Activated CD4-positive, alpha-beta memory T cell treated with anti-CD3 and anti-CD28 coated beads, Interleukin-2, amount 10 ng/mL, durations not matched to agents 7 days and 5 days (primary cell): ENCODE measurements around the gene RXRG. TPM values are rescaled to one million over a fixed set of nuclear protein-coding genes. Genes with fewer than 3 reads are reported as not detected.
A peak's percentile ranks its signal among the peaks of the same experiment; 100 is the strongest.

ENCODE experiments used
- CTCF ChIA-PET: fragments of 350-600 bp; sonication (Branson Sonifier 250); formaldehyde crosslinking; loops from one replicate; lab custom pipeline; 2021; ENCODE audit warnings: antibody characterized with exemption, inconsistent platforms; lab: Charles Lee
- POLR2A ChIA-PET: fragments of 350-600 bp; sonication (Branson Sonifier 250); formaldehyde crosslinking; loops from one replicate; lab custom pipeline; 2021; ENCODE audit warnings: antibody characterized with exemption; lab: Charles Lee
- DNase-seq: peaks from one replicate; pipeline ENCODE4 v3.0.0-alpha.2; 2020
- H3K27ac Mint-ChIP-seq: one replicate; pipeline ENCODE4 v1.8.0; 2021; ENCODE audit warnings: mild to moderate bottlenecking, mixed read lengths
- H3K27me3 Mint-ChIP-seq: one replicate; pipeline ENCODE4 v1.8.0; 2021; ENCODE audit warnings: mixed read lengths
- H3K36me3 Mint-ChIP-seq: one replicate; pipeline ENCODE4 v1.8.0; 2021; ENCODE audit warnings: low read depth, mixed read lengths
- H3K4me1 Mint-ChIP-seq: one replicate; pipeline ENCODE4 v1.8.0; 2021; ENCODE audit warnings: mixed read lengths
- H3K4me3 Mint-ChIP-seq: one replicate; pipeline ENCODE4 v1.8.0; 2021; ENCODE audit warnings: mild to moderate bottlenecking, mixed read lengths
- H3K9me3 Mint-ChIP-seq: one replicate; pipeline ENCODE4 v1.8.0; 2021; ENCODE audit warnings: mixed read lengths
- total RNA-seq, 2 experiments: library from RNA; stranded (reverse); gene quantifications; one replicate each; pipeline ENCODE4 v1.2.3, GENCODE V29; 2021

RXRG gene
- total RNA-seq, 2 experiments from 2014 or later = not detected

DNA sequence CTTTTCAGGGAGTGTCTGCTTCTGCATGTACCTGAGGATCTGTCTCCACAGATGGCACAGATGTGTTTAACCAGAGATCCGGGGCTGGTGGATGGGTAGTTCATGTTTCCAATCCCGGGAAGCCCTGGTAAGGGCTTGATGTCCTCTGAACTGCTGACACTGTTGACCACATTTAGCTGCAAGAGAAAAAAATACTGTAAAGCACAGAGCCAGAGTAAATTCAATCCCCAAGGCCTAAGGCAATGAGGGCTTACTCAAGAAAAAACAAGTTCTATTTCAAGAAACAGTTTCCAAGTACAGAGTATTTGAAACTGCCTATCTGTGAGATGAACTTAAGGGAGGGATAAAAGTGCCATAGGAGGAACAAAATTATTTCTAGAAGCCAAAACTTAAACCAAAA is 25.1 kb downstream of the RXRG start:
- no peaks in the 10 kb centered on the region for H3K36me3 Mint-ChIP-seq
- H3K27me3 Mint-ChIP-seq = peaks cover 26% of the 10 kb centered on the region
- H3K9me3 Mint-ChIP-seq = no peaks in the 10 kb centered on the region
- DNase-seq = no peak
- no peak overlapping the region for H3K4me3 Mint-ChIP-seq
- POLR2A ChIA-PET = no interaction called here
- CTCF ChIA-PET = no interaction called here
- peaks cover 12% of the 10 kb centered on the region for H3K4me1 Mint-ChIP-seq
- H3K27ac Mint-ChIP-seq = no peak overlapping the region

GRCh38 chr1:165418195-165418594 is 26.7 kb downstream of the RXRG start:
- Mint-ChIP-seq H3K27me3 (peaks cover 38% of the 10 kb centered on the region), H3K27ac (no peak overlapping the region), H3K4me1 (no peaks in the 10 kb centered on the region), H3K9me3 (no peaks in the 10 kb centered on the region), H3K36me3 (no peaks in the 10 kb centered on the region), H3K4me3 (no peak overlapping the region)
- ChIA-PET POLR2A (no interaction called here), CTCF (no interaction called here)
- no peak for DNase-seq

GRCh38 chr1:165416876-165417275 is 28.1 kb downstream of the RXRG start:
- H3K36me3 Mint-ChIP-seq = no peaks in the 10 kb centered on the region
- CTCF ChIA-PET = no interaction called here
- POLR2A ChIA-PET = no interaction called here
- no peak for DNase-seq
- no peaks in the 10 kb centered on the region for H3K4me1 Mint-ChIP-seq
- H3K27me3 Mint-ChIP-seq = peaks cover 38% of the 10 kb centered on the region
- no peak overlapping the region for H3K27ac Mint-ChIP-seq
- H3K4me3 Mint-ChIP-seq = no peak overlapping the region
- no peaks in the 10 kb centered on the region for H3K9me3 Mint-ChIP-seq

GRCh38 chr1:165415068-165415467 is 29.9 kb downstream of the RXRG start:
- no peak overlapping the region for H3K4me3 Mint-ChIP-seq
- H3K36me3 Mint-ChIP-seq = no peaks in the 10 kb centered on the region
- CTCF ChIA-PET = interaction anchor here (1.0 kb wide), 1 partner anchor 48 kb away, joined by 3 read pairs; no protein-coding TSS in a partner anchor
- POLR2A ChIA-PET = no interaction called here
- H3K27me3 Mint-ChIP-seq = peaks cover 36% of the 10 kb centered on the region
- H3K27ac Mint-ChIP-seq = no peak overlapping the region
- no peaks in the 10 kb centered on the region for H3K9me3 Mint-ChIP-seq
- H3K4me1 Mint-ChIP-seq = no peaks in the 10 kb centered on the region
- DNase-seq = no peak

- POLR2A ChIA-PET = no interaction called here
- no peak overlapping the region for H3K4me3 Mint-ChIP-seq
- CTCF ChIA-PET = interaction anchor here (1.0 kb wide), 1 partner anchor 47 kb away, joined by 3 read pairs; no protein-coding TSS in a partner anchor
- no peak overlapping the region for H3K27ac Mint-ChIP-seq
- no peaks in the 10 kb centered on the region for H3K36me3 Mint-ChIP-seq
- H3K27me3 Mint-ChIP-seq = peaks cover 40% of the 10 kb centered on the region
- H3K9me3 Mint-ChIP-seq = no peaks in the 10 kb centered on the region
- no peak for DNase-seq
- no peaks in the 10 kb centered on the region for H3K4me1 Mint-ChIP-seq
Measured at GRCh38 chr1:165414620-165415019, 30.3 kb downstream of the RXRG start.

- ChIA-PET CTCF (interaction anchor here (1.0 kb wide), 1 partner anchor 19 kb away, joined by 3 read pairs; no protein-coding TSS in a partner anchor), POLR2A (no interaction called here)
- Mint-ChIP-seq H3K4me3 (no peak overlapping the region), H3K27ac (no peak overlapping the region), H3K27me3 (peaks cover 43% of the 10 kb centered on the region), H3K36me3 (no peaks in the 10 kb centered on the region), H3K4me1 (no peaks in the 10 kb centered on the region), H3K9me3 (no peaks in the 10 kb centered on the region)
- DNase-seq = no peak
Measured at GRCh38 chr1:165411396-165411795, 33.5 kb downstream of the RXRG start.

GRCh38 chr1:165409657-165410358 is 35.1 kb downstream of the RXRG start:
- H3K4me1 Mint-ChIP-seq = no peaks in the 10 kb centered on the region
- no peak overlapping the region for H3K4me3 Mint-ChIP-seq
- ChIA-PET CTCF (interaction anchor here (0.9 to 1.0 kb wide), 3 partner anchors 16 to 188 kb away, joined by 3 to 4 read pairs (median 3); no protein-coding TSS in a partner anchor), POLR2A (no interaction called here)
- no peaks in the 10 kb centered on the region for H3K9me3 Mint-ChIP-seq
- DNase-seq = no peak
- H3K27ac Mint-ChIP-seq = no peak overlapping the region
- no peaks in the 10 kb centered on the region for H3K36me3 Mint-ChIP-seq
- H3K27me3 Mint-ChIP-seq = peaks cover 31% of the 10 kb centered on the region

DNA sequence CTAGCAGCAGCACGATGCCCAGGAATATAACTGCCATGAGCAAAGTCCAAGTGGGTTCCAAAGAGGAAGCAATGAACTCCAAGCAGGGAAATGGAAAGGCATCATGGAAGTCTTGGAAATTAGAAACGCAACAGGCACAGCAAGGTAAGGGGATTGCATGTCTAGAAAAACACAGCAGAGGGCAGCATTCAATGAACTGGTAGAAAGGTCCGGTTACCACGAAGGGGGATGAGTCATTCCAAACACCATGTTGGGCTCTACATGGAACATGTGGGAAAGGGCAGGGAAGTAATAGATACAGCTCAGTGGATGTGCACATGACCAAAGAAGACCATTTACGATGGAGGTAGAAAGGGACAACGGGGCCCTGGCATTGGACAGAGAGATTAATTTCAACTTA is 36.4 kb downstream of the RXRG start:
- Mint-ChIP-seq H3K4me3 (no peak overlapping the region), H3K9me3 (no peaks in the 10 kb centered on the region), H3K27ac (no peak overlapping the region), H3K36me3 (no peaks in the 10 kb centered on the region), H3K27me3 (peaks cover 27% of the 10 kb centered on the region), H3K4me1 (no peaks in the 10 kb centered on the region)
- ChIA-PET POLR2A (no interaction called here), CTCF (interaction anchor here (1.2 to 2.6 kb wide), 3 partner anchors 39 to 184 kb away, joined by 3 to 16 read pairs (median 3); no protein-coding TSS in a partner anchor)
- DNase-seq = no peak

GRCh38 chr1:165407398-165407797 is 37.5 kb downstream of the RXRG start:
- H3K9me3 Mint-ChIP-seq = no peaks in the 10 kb centered on the region
- H3K27ac Mint-ChIP-seq = no peak overlapping the region
- DNase-seq = no peak
- peaks cover 27% of the 10 kb centered on the region for H3K27me3 Mint-ChIP-seq
- POLR2A ChIA-PET = no interaction called here
- H3K4me3 Mint-ChIP-seq = no peak overlapping the region
- CTCF ChIA-PET = interaction anchor here (1.2 to 5.4 kb wide), 3 partner anchors 14 to 186 kb away, joined by 3 to 29 read pairs (median 16); no protein-coding TSS in a partner anchor
- no peaks in the 10 kb centered on the region for H3K4me1 Mint-ChIP-seq
- H3K36me3 Mint-ChIP-seq = no peaks in the 10 kb centered on the region

- POLR2A ChIA-PET = interaction anchor here (0.6 kb wide), 1 partner anchor 170 kb away, joined by 3 read pairs; no protein-coding TSS in a partner anchor
- Mint-ChIP-seq H3K27me3 (peaks cover 40% of the 10 kb centered on the region), H3K4me1 (no peaks in the 10 kb centered on the region), H3K36me3 (no peaks in the 10 kb centered on the region), H3K9me3 (no peaks in the 10 kb centered on the region), H3K4me3 (no peak overlapping the region), H3K27ac (no peak overlapping the region)
- CTCF ChIA-PET = interaction anchor here (0.8 to 5.4 kb wide), 4 partner anchors 9 to 188 kb away, joined by 3 to 29 read pairs (median 14); no protein-coding TSS in a partner anchor
- DNase-seq = peak; percentile 51
Measured at GRCh38 chr1:165403835-165404482, 41.0 kb downstream of the RXRG start.

DNA sequence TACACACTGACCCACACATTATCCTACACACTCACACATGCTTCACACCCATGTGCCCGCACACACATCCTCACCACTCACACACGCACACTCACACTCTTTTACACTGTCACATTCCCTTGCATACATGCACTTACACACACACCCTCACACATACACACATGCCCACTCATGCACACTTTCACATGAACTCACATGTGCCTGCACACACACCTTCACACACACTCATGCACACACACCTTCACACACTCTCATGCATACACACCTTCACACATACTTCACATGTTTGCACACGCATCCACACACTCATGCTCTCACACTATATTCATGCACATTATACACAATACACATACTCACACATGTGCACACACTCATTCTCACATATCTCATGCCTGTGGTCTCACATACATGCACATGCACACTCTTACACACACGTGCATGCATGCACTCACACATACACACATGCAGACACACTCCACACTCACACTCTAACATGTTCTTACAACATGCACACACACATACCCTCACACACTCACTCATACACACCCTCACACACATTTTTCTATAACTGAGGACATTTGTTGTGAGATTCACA is 42.3 kb downstream of the RXRG start:
- Mint-ChIP-seq H3K4me1 (peaks cover 8% of the 10 kb centered on the region), H3K36me3 (no peaks in the 10 kb centered on the region), H3K9me3 (no peaks in the 10 kb centered on the region), H3K27me3 (peaks cover 42% of the 10 kb centered on the region), H3K4me3 (no peak overlapping the region), H3K27ac (no peak overlapping the region)
- no peak for DNase-seq
- ChIA-PET CTCF (interaction anchor here (3.8 to 5.4 kb wide), 2 partner anchors 10 to 189 kb away, joined by 25 to 29 read pairs; no protein-coding TSS in a partner anchor), POLR2A (no interaction called here)

GRCh38 chr1:165397944-165398343 is 47.0 kb downstream of the RXRG start:
- POLR2A ChIA-PET = no interaction called here
- CTCF ChIA-PET = interaction anchor here (0.9 to 1.5 kb wide), 3 partner anchors 29 to 194 kb away, joined by 3 to 6 read pairs (median 3); no protein-coding TSS in a partner anchor
- H3K36me3 Mint-ChIP-seq = peaks cover 2% of the 10 kb centered on the region
- DNase-seq = peak; percentile 49
- H3K27me3 Mint-ChIP-seq = peaks cover 65% of the 10 kb centered on the region
- H3K9me3 Mint-ChIP-seq = no peaks in the 10 kb centered on the region
- H3K27ac Mint-ChIP-seq = no peak overlapping the region
- no peak overlapping the region for H3K4me3 Mint-ChIP-seq
- H3K4me1 Mint-ChIP-seq = peaks cover 18% of the 10 kb centered on the region

GRCh38 chr1:165395901-165396300 is 49.0 kb downstream of the RXRG start:
- POLR2A ChIA-PET = no interaction called here
- Mint-ChIP-seq H3K36me3 (peaks cover 3% of the 10 kb centered on the region), H3K4me1 (peaks cover 25% of the 10 kb centered on the region), H3K27ac (no peak overlapping the region), H3K4me3 (no peak overlapping the region), H3K9me3 (no peaks in the 10 kb centered on the region), H3K27me3 (peaks cover 76% of the 10 kb centered on the region)
- CTCF ChIA-PET = interaction anchor here (1.2 to 5.7 kb wide), 4 partner anchors 8 to 203 kb away, joined by 3 to 96 read pairs (median 69); no protein-coding TSS in a partner anchor
- no peak for DNase-seq
